DMS 273 treated with DMSO at 0.1 percent for 48 hours (cell line): ENCODE results near the gene KNL1.
"Not testable (repeated sequence)": the region's sequence is repeated elsewhere in the genome, so short reads cannot be mapped to it uniquely, and the experiment has no call there.

Experiments used
- DNase-seq: peaks from one replicate; lab custom pipeline; 2025; lab: John Stamatoyannopoulos, UW

Gene KNL1, protein sequence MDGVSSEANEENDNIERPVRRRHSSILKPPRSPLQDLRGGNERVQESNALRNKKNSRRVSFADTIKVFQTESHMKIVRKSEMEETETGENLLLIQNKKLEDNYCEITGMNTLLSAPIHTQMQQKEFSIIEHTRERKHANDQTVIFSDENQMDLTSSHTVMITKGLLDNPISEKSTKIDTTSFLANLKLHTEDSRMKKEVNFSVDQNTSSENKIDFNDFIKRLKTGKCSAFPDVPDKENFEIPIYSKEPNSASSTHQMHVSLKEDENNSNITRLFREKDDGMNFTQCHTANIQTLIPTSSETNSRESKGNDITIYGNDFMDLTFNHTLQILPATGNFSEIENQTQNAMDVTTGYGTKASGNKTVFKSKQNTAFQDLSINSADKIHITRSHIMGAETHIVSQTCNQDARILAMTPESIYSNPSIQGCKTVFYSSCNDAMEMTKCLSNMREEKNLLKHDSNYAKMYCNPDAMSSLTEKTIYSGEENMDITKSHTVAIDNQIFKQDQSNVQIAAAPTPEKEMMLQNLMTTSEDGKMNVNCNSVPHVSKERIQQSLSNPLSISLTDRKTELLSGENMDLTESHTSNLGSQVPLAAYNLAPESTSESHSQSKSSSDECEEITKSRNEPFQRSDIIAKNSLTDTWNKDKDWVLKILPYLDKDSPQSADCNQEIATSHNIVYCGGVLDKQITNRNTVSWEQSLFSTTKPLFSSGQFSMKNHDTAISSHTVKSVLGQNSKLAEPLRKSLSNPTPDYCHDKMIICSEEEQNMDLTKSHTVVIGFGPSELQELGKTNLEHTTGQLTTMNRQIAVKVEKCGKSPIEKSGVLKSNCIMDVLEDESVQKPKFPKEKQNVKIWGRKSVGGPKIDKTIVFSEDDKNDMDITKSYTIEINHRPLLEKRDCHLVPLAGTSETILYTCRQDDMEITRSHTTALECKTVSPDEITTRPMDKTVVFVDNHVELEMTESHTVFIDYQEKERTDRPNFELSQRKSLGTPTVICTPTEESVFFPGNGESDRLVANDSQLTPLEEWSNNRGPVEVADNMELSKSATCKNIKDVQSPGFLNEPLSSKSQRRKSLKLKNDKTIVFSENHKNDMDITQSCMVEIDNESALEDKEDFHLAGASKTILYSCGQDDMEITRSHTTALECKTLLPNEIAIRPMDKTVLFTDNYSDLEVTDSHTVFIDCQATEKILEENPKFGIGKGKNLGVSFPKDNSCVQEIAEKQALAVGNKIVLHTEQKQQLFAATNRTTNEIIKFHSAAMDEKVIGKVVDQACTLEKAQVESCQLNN (N-terminal part only)

GRCh38 chr15:40593588-40594428 is at the start of gene KNL1:
KNL1 (plus strand) TSS chr15:40594249; CDS start chr15:40602932, 8,683 bp downstream.
- DNase-seq = peak; percentile 94

- no peak for DNase-seq
Measured at GRCh38 chr15:40545457-40545856, 48.6 kb upstream of the KNL1 start.

GRCh38 chr15:40548610-40549009 is 45.4 kb upstream of the KNL1 start:
- DNase-seq = no peak

- DNase-seq = no peak
Measured at GRCh38 chr15:40549894-40550293, 44.2 kb upstream of the KNL1 start.

DNA sequence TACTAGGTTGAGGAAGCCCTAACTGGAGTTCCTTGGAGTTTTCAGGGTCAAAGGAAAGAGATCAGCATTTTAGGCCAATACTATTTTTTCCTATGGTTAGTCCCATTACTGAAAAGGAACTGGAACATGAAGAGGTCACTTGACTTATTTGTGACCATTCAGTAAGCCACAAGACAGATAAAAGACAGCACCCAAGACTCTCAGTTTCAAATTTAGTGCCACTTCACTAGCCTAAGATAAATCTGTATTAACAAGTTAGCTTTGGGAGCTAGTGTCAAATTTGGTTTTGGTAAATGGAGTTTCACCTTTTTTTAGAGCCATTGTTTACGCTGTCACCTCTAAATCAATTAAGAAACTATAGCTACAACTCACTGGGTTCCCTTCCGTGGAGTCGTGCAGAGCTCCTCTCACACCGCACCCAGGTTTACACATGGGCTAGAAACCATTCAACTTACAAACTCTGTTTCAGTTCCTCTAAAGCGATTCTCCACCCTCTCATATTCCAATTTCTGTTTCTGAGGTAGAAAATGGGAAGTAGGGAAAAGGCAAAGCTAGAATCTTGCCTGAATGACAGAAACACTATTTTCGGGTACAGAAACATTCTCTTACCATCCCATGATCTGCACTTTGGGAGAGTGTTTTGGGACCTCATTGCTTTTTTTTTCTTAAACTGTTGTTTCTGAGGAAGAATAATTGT is 43.6 kb upstream of the KNL1 start:
- no peak for DNase-seq

GRCh38 chr15:40554161-40554525 is 39.9 kb upstream of the KNL1 start:
- no peak for DNase-seq

GRCh38 chr15:40555876-40556275 is 38.2 kb upstream of the KNL1 start:
- DNase-seq = no peak

DNA sequence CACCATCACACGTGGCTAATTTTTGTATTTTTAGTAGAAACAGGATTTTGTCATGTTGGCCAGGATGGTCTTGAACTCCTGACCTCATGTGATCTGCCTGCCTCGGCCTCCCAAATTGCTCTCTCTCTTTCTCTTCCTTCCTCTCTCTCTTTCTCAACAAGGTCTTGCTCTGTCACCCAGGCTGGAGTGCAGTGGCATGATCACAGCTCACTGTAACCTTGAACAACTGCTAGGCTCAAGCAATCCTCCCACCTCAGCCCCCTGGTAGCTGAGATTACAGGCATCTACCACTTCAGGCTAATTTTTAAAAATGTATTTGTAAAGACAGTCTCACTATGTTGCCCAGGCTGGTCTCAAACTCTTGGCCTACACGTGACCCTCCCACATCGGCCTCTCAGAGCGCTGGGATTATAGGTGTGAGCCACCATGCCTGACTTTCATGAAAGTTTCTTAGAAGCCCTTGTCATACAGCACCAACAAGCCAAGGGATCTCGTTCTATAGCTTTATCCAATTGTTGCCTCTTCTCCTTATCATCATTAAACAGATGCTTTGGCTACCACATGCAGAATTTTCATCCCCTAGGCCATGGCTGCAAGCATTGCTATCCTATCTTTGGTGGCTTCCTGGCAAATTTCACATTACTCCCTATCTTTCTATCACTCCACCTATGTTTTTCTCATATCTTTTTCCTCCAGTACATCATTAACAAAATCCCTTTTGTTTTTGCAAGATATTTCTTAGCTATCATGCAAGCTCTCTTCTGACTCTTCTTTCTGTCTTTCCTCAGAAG is 34.9 kb upstream of the KNL1 start:
- DNase-seq = no peak

GRCh38 chr15:40562691-40563090 is 31.4 kb upstream of the KNL1 start:
- no peak for DNase-seq

- DNase-seq = no peak
Measured at GRCh38 chr15:40563426-40563825, 30.6 kb upstream of the KNL1 start.

- DNase-seq = peak; percentile 95
Measured at GRCh38 chr15:40564591-40565332, 29.3 kb upstream of the KNL1 start, which contains the start of gene CCDC32. CCDC32 (minus strand) TSS chr15:40565042; CDS start chr15:40563015, 2,027 bp downstream.

DNA sequence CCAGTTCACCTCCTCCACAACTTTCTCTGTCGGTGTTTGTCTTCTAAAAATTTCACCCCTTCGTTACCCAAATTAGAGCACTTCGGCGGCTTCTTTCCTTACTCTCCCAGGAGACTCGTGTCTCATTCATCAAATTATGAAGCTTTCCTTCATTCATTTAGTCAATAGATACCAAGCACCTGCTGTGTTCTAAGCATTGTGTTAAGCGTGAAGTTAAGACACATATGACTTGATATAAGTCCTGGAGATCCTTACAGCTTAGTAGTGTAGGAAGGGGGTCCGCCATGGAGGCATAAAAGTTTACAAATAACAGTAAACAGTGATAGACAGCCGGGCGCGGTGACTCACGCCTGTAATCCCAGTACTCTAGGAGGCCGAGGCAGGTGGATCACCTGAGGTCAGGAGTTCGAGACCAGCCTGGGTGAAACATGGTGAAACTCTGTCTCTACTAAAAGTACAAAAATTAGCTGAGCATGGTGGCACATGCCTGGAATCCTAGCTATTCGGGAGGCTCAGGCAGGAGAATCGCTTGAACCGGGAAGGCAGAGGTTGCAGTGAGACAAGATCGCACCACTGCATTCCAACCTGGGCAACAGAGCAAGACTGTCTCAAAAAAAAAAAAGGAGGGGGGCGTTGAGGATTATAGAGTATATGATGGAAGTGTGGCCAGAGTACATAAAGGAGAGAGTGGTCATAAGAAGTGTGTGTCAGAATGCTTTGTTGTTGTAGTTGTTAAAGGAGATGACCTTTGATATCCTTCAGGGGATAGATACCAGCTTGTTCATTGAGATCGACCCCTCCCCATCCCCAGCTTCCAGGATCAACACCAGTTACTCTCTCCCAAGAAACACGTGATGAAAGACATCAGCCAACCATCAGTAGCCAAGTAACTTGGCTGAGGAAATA is 28.5 kb upstream of the KNL1 start:
- DNase-seq = no peak

DNA sequence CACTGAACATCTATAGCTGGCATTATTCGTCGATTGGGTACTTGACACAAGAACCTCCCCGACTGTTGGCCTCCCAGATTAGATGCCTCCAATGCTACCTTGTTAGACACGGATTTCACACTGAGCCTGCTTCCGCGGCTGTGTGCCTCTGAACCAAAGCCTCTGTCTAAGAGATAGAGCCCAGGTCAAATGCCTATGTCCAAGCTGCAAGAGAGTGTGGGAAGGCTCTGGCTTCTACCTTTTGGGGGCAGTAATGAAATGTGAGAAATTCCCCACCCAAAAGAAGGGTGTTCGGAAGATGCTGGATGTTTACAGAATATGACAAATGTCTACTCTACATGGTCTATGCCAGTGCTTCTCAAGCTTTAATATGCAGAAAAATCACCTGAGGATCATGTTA is 26.9 kb upstream of the KNL1 start:
- no peak for DNase-seq

- peak; percentile 49 for DNase-seq
Measured at GRCh38 chr15:40569129-40569953, 24.7 kb upstream of the KNL1 start, which contains the start of gene RPUSD2. RPUSD2 (plus strand) TSS chr15:40569299; CDS start chr15:40569338, 39 bp downstream.

DNA sequence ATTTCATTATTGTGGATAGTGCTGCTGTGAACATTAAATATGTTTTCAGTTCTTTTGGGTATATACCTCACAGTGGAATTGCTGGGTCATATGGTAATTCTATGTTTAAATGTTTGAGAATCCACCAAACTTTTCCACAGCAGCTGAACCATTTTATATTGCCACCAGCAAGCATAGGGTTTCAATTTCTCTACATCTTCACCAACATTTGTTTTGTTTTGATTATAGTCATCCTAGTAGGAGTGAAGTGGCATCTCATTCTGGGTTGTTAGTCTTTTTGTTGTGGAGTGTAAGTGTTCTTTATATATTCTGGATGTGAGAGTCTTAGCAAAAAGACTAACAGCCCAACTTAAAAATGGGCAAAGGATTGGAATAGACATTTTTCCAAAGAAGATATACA is 18.9 kb upstream of the KNL1 start:
- DNase-seq = no peak

GRCh38 chr15:40576914-40577313 is 17.1 kb upstream of the KNL1 start:
- not testable (repeated sequence) for DNase-seq

GRCh38 chr15:40578892-40579291 is 15.2 kb upstream of the KNL1 start:
- DNase-seq = no peak
